H9 (cell line): ENCODE data around the gene DPY30. TPM values are rescaled to one million over a fixed set of nuclear protein-coding genes. Genes with fewer than 3 reads are reported as not detected.
A peak's percentile ranks its signal among the peaks of the same experiment; 100 is the strongest.

Experiments used
- DNase-seq: peaks from one replicate; pipeline ENCODE4 v3.0.0-alpha.2; 2017
- H2AFZ ChIP-seq: one replicate; pipeline ENCODE4 v1.6.1; 2013; ENCODE audit warnings: mild to moderate bottlenecking, low read length, control low read depth, moderate library complexity
- H2AK5ac ChIP-seq: 2 replicates; pipeline ENCODE4 v1.6.1; 2013; ENCODE audit warnings: low read length, control low read depth, mixed read lengths; ENCODE audit not compliant: insufficient read length
- H2BK120ac ChIP-seq: one replicate; pipeline ENCODE4 v1.6.1; 2013; ENCODE audit warnings: low read depth, mild to moderate bottlenecking, low read length, control low read depth, inconsistent platforms; ENCODE audit not compliant: poor library complexity, severe bottlenecking
- H2BK12ac ChIP-seq: 2 replicates; pipeline ENCODE4 v1.6.1; 2013; ENCODE audit warnings: low read length, control low read depth, mixed read lengths, low read depth; ENCODE audit not compliant: insufficient read length
- H2BK15ac ChIP-seq: 2 replicates; pipeline ENCODE4 v1.6.1; 2013; ENCODE audit warnings: low read depth, low read length, control low read depth
- H2BK20ac ChIP-seq: one replicate; pipeline ENCODE4 v1.6.1; 2013; ENCODE audit warnings: low read depth, mild to moderate bottlenecking, low read length, control low read depth, inconsistent platforms; ENCODE audit not compliant: poor library complexity, severe bottlenecking
- H2BK5ac ChIP-seq: 2 replicates; pipeline ENCODE4 v1.6.1; 2013; ENCODE audit warnings: low read length, control low read depth, mixed read lengths; ENCODE audit not compliant: insufficient read length
- H3K14ac ChIP-seq: 2 replicates; pipeline ENCODE4 v1.6.1; 2013; ENCODE audit warnings: low read length, control low read depth; ENCODE audit not compliant: insufficient read depth
- H3K18ac ChIP-seq: 2 replicates; pipeline ENCODE4 v1.6.1; 2013; ENCODE audit warnings: low read depth, mild to moderate bottlenecking, mixed read lengths, low read length, control low read depth; ENCODE audit not compliant: insufficient read length
- H3K23ac ChIP-seq: 2 replicates; pipeline ENCODE4 v1.6.1; 2013; ENCODE audit warnings: low read length, control low read depth, mixed read lengths, low read depth; ENCODE audit not compliant: insufficient read length
- H3K23me2 ChIP-seq: 2 replicates; pipeline ENCODE4 v1.6.1; 2013; ENCODE audit warnings: low read depth, mild to moderate bottlenecking, mixed read lengths, low read length, control low read depth; ENCODE audit not compliant: insufficient read length, poor library complexity, severe bottlenecking
- H3K27ac ChIP-seq: 2 replicates; pipeline ENCODE4 v1.5.1; 2013; ENCODE audit warnings: low read length, control low read depth, mixed read lengths, low read depth; ENCODE audit not compliant: insufficient read length
- H3K27me3 ChIP-seq: 2 replicates; pipeline ENCODE4 v1.6.1; 2013; ENCODE audit warnings: low read length, control low read depth, inconsistent platforms; ENCODE audit not compliant: insufficient read depth
- H3K4ac ChIP-seq: 2 replicates; pipeline ENCODE4 v1.6.1; 2013; ENCODE audit warnings: low read depth, mild to moderate bottlenecking, control low read depth, inconsistent platforms, low read length, moderate library complexity
- H3K4me1 ChIP-seq: 2 replicates; pipeline ENCODE4 v1.6.1; 2013; ENCODE audit warnings: low read length, control low read depth, inconsistent platforms; ENCODE audit not compliant: insufficient read depth
- H3K4me2 ChIP-seq: 2 replicates; pipeline ENCODE4 v1.6.1; 2013; ENCODE audit warnings: low read length, control low read depth, mixed read lengths; ENCODE audit not compliant: insufficient read length, insufficient read depth
- H3K56ac ChIP-seq: 2 replicates; pipeline ENCODE4 v1.6.1; 2013; ENCODE audit warnings: low read depth, mild to moderate bottlenecking, mixed read lengths, low read length, control low read depth; ENCODE audit not compliant: insufficient read length
- H3K79me1 ChIP-seq: 2 replicates; pipeline ENCODE4 v1.6.1; 2013; ENCODE audit warnings: low read depth, mild to moderate bottlenecking, moderate library complexity, low read length, control low read depth, inconsistent platforms; ENCODE audit not compliant: insufficient read depth, poor library complexity, severe bottlenecking
- H3K79me2 ChIP-seq: 2 replicates; pipeline ENCODE4 v1.6.1; 2013; ENCODE audit warnings: low read length, control low read depth, inconsistent platforms; ENCODE audit not compliant: insufficient read depth
- H3K9ac ChIP-seq: 2 replicates; pipeline ENCODE4 v1.6.1; 2013; ENCODE audit warnings: low read length, control low read depth, mixed read lengths; ENCODE audit not compliant: insufficient read length; ENCODE audit errors: extremely low read depth
- H3K9me3 ChIP-seq: one replicate; pipeline ENCODE4 v1.6.1; 2013; ENCODE audit warnings: low read depth, low read length, inconsistent platforms; ENCODE audit not compliant: control insufficient read depth
- H3T11ph ChIP-seq: one replicate; pipeline ENCODE4 v1.6.1; 2013; ENCODE audit warnings: mild to moderate bottlenecking, low read length, control low read depth, inconsistent platforms
- H4K20me1 ChIP-seq: one replicate; pipeline ENCODE4 v1.6.1; 2013; ENCODE audit not compliant: control insufficient read depth, insufficient read length, insufficient read depth
- H4K5ac ChIP-seq: 2 replicates; pipeline ENCODE4 v1.6.1; 2013; ENCODE audit warnings: low read depth, mild to moderate bottlenecking, mixed read lengths, low read length, control low read depth; ENCODE audit not compliant: insufficient read length
- H4K8ac ChIP-seq: replicated peaks from 2 replicates; pipeline ENCODE4 v1.6.1; 2013; ENCODE audit warnings: low read length, control low read depth, mixed read lengths, low read depth; ENCODE audit not compliant: insufficient read length
- H4K91ac ChIP-seq: 2 replicates; pipeline ENCODE4 v1.6.1; 2013; ENCODE audit warnings: low read depth, mild to moderate bottlenecking, moderate library complexity, mixed read lengths, low read length, control low read depth; ENCODE audit not compliant: insufficient read length
- H3K27ac Mint-ChIP-seq, 3 experiments: 2 replicates in 2 of 3; 3 replicates in 1 of 3; pipeline ENCODE4 v1.8.0; 2020 to 2021; ENCODE audit warnings: mixed read lengths in 3 of 3, mild to moderate bottlenecking in 1 of 3, moderate library complexity in 1 of 3
- H3K27me3 Mint-ChIP-seq: 2 replicates; pipeline ENCODE4 v1.8.0; 2021; ENCODE audit warnings: low read depth, mild to moderate bottlenecking, moderate library complexity, mixed read lengths
- H3K36me3 Mint-ChIP-seq, 3 experiments: 2 replicates in 2 of 3; 3 replicates in 1 of 3; pipeline ENCODE4 v1.8.0; 2020 to 2021; ENCODE audit warnings: low read depth in 3 of 3, mixed read lengths in 3 of 3; ENCODE audit not compliant: insufficient read depth in 1 of 3
- H3K4me1 Mint-ChIP-seq, 2 experiments: 2 replicates each; pipeline ENCODE4 v1.8.0; 2020; ENCODE audit warnings: mixed read lengths in 2 of 2
- H3K4me3 Mint-ChIP-seq, 2 experiments: 2 replicates in 1 of 2; 3 replicates in 1 of 2; pipeline ENCODE4 v1.8.0; 2020 to 2021; ENCODE audit warnings: mild to moderate bottlenecking in 2 of 2, mixed read lengths in 2 of 2, moderate library complexity in 1 of 2
- H3K9me3 Mint-ChIP-seq, 2 experiments: 2 replicates in 1 of 2; 3 replicates in 1 of 2; pipeline ENCODE4 v1.8.0; 2020; ENCODE audit warnings: mild to moderate bottlenecking in 2 of 2, mixed read lengths in 2 of 2, moderate library complexity in 1 of 2
- CTCF ChIP-seq: fragments of 200-600 bp; sonication (generic); conservative IDR thresholded peaks from 3 replicates; pipeline ENCODE4 v1.8.0; 2021; ENCODE audit warnings: antibody characterized with exemption, mild to moderate bottlenecking
- WGBS: extraction: QIAGEN DNeasy Blood & Tissue Kit; methylation state at CpG from one replicate; pipeline ENCODE4 v1.1.7; 2013; ENCODE audit warnings: missing lambda C conversion rate, low lambda C conversion rate, mixed read lengths; ENCODE audit not compliant: insufficient read length; ENCODE audit errors: extremely low coverage; 5-methylcytosine and 5-hydroxymethylcytosine counted together
- long read RNA-seq: library from polyadenylated mRNA; unstranded; transcript quantifications from one replicate; pipeline ENCODE4 v2.0.0, GENCODE V29; 2020
- total RNA-seq: library from RNA; stranded (reverse); gene quantifications from 2 replicates; pipeline ENCODE4 v1.2.1, GENCODE V29; 2021

Gene DPY30
- total RNA-seq, result 148 and 149 TPM in 2 replicates
- long read RNA-seq, transcript DPY30-202 (5 exons, 708 nt), result major isoform, 43 of 58 reads
- long read RNA-seq, partial matches to known transcripts, result 7 of 58 reads
- long read RNA-seq, other reads (novel, unspliced or antisense), result 4 of 58 reads

GRCh38 chr2:32039447-32040219 is at the start of gene DPY30:
DPY30 (minus strand) TSS chr2:32039805; CDS start chr2:32039456, 349 bp downstream.
- Histone ChIP-seq H2BK120ac (no peak within 1 kb of the TSS), H3K23ac (peak within 1 kb of the TSS; percentile 18), H3K56ac (no peak within 1 kb of the TSS), H3K4ac (no peak within 1 kb of the TSS; the same call in 1 of the 2 replicates), H3K23me2 (peaks cover 4% of the 10 kb centered on the region), H2BK20ac (no peak within 1 kb of the TSS), H3K4me2 (peak within 1 kb of the TSS; percentile 98), H2BK12ac (no peak within 1 kb of the TSS), H3K9me3 (no peaks in the 10 kb centered on the region), H3K79me2 (peaks cover 5% of the 10 kb centered on the region; the same call in 1 of the 2 replicates), H3K14ac (peak within 1 kb of the TSS; percentile 95), H3K18ac (peak within 1 kb of the TSS; percentile 94), H2AFZ (peak within 1 kb of the TSS; percentile 70), H2BK15ac (no peak within 1 kb of the TSS), H4K5ac (peak within 1 kb of the TSS; percentile 34), H3K27me3 (no peaks in the 10 kb centered on the region), H3K9ac (peak within 1 kb of the TSS; percentile 95), H3K27ac (peak within 1 kb of the TSS; percentile 72), H4K91ac (no peak within 1 kb of the TSS), H3K4me1 (no peaks in the 10 kb centered on the region), H2BK5ac (peak within 1 kb of the TSS; percentile 34), H4K8ac (peak within 1 kb of the TSS; percentile 41), H4K20me1 (no peaks in the 10 kb centered on the region), H2AK5ac (no peak within 1 kb of the TSS), H3K79me1 (peaks cover 3% of the 10 kb centered on the region), H3T11ph (no peak within 1 kb of the TSS)
- no peak for TF ChIP-seq CTCF
- WGBS, result no CpG with 5 or more reads among the region's 43 CpGs
- Mint-ChIP-seq H3K4me3 (peak within 1 kb of the TSS; percentile 92 to 99), H3K27me3 (no peaks in the 10 kb centered on the region), H3K4me1 (peaks cover 4 to 11% of the 10 kb centered on the region in 2 experiments), H3K36me3 (peaks cover 0 to 19% (median 18%) of the 10 kb centered on the region in 3 experiments; a peak in 5 of 7 replicates), H3K27ac (peak within 1 kb of the TSS; percentile 98 to 99 (median 99)), H3K9me3 (no peaks in the 10 kb centered on the region)
- peak; percentile 96 for DNase-seq
